PC-9 (cell line): Measurements from ENCODE around the gene RUFY3. TPM values are rescaled to one million over a fixed set of nuclear protein-coding genes. Genes with fewer than 3 reads are reported as not detected.

ENCODE experiments used
- BruUV-seq: library from RNA; stranded (reverse); fragments of 400-500 nt; replicated peaks from 2 replicates; lab custom pipeline; 2021; lab: Mats Ljungman, UMichigan
- CTCF ChIA-PET: fragments of 300-600 bp; sonication (Branson Sonifier 250); formaldehyde crosslinking; loops from one replicate; lab custom pipeline; 2022; ENCODE audit warnings: antibody characterized with exemption; lab: Charles Lee
- POLR2A ChIA-PET: fragments of 300-600 bp; sonication (Branson Sonifier 250); formaldehyde crosslinking; loops from one replicate; lab custom pipeline; 2022; ENCODE audit warnings: antibody characterized with exemption; ENCODE audit not compliant: unreplicated experiment; lab: Charles Lee
- DNase-seq, 2 experiments: peaks; one replicate each; pipeline versions ENCODE4 v3.0.0 to v3.0.0-alpha.2; 2015 to 2022; ENCODE audit warnings: mixed read lengths in 1 of 2
- H2AFZ ChIP-seq: fragments of 200-600 bp; sonication (generic); 2 replicates; pipeline ENCODE4 v1.8.1; 2017; ENCODE audit warnings: antibody characterized with exemption
- H3F3A ChIP-seq: fragments of 200-600 bp; sonication (generic); 2 replicates; pipeline ENCODE4 v1.8.1; 2017; ENCODE audit warnings: antibody characterized with exemption, mild to moderate bottlenecking, low read depth; ENCODE audit not compliant: insufficient read depth
- H3K27ac ChIP-seq: fragments of 200-600 bp; sonication (generic); 2 replicates; pipeline ENCODE4 v1.6.1; 2016; ENCODE audit warnings: mixed run types
- H3K27me3 ChIP-seq: fragments of 200-600 bp; sonication (generic); 2 replicates; pipeline ENCODE4 v1.6.1; 2016; ENCODE audit warnings: low read depth, mixed run types; ENCODE audit not compliant: insufficient read depth
- H3K36me3 ChIP-seq: fragments of 200-600 bp; sonication (generic); 2 replicates; pipeline ENCODE4 v1.6.1; 2016; ENCODE audit warnings: low read depth, mixed run types
- H3K4me1 ChIP-seq: fragments of 200-600 bp; sonication (generic); replicated peaks from 2 replicates; pipeline ENCODE4 v1.6.1; 2016; ENCODE audit warnings: mixed run types; ENCODE audit not compliant: insufficient read depth
- H3K4me2 ChIP-seq: fragments of 200-600 bp; sonication (generic); 2 replicates; pipeline ENCODE4 v1.6.1; 2017; ENCODE audit warnings: mixed run types
- H3K4me3 ChIP-seq: fragments of 200-600 bp; sonication (generic); 2 replicates; pipeline ENCODE4 v1.6.1; 2016; ENCODE audit warnings: mixed run types
- H3K79me2 ChIP-seq: fragments of 200-600 bp; sonication (generic); 2 replicates; pipeline ENCODE4 v1.6.1; 2017; ENCODE audit warnings: low read depth, mixed run types
- H3K9me2 ChIP-seq: fragments of 200-600 bp; sonication (generic); 2 replicates; pipeline ENCODE4 v1.8.1; 2017; ENCODE audit warnings: mild to moderate bottlenecking; ENCODE audit not compliant: insufficient read depth
- H3K9me3 ChIP-seq: fragments of 200-600 bp; sonication (generic); 2 replicates; pipeline ENCODE4 v1.8.1; 2016; ENCODE audit warnings: low read depth; ENCODE audit not compliant: insufficient read depth
- H4K20me1 ChIP-seq: fragments of 200-600 bp; sonication (generic); 2 replicates; pipeline ENCODE4 v1.8.1; 2017; ENCODE audit not compliant: insufficient read depth
- CTCF ChIP-seq: fragments of 200-600 bp; sonication (generic); conservative IDR thresholded peaks from 2 replicates; pipeline ENCODE4 v1.6.1; 2017; ENCODE audit warnings: mixed run types, antibody characterized with exemption, mild to moderate bottlenecking, moderate library complexity
- EZH2 ChIP-seq: fragments of 200-600 bp; sonication (generic); IDR thresholded peaks from 2 replicates; pipeline ENCODE4 v1.8.0; 2017; ENCODE audit warnings: antibody characterized with exemption, low read depth
- intact Hi-C: fragments of 100-400 bp; cut with micrococcal nuclease; formaldehyde crosslinking; loops from one replicate; pipeline ENCODE4 v1.10.0; 2022; ENCODE audit not compliant: unreplicated experiment
- total RNA-seq: library from RNA; stranded (reverse); gene quantifications from 2 replicates; pipeline ENCODE4 v1.2.3, GENCODE V29; 2021

RUFY3 gene
- total RNA-seq, 1 experiment from 2014 or later, result 23.6 TPM

- H3F3A ChIP-seq, result peaks cover 17% of the 10 kb centered on the region; the same call in 1 of the 2 replicates
- no peak for DNase-seq
- H3K4me3 ChIP-seq, result no peak overlapping the region
- no TSS peak for BruUV-seq
- TF ChIP-seq EZH2 (no peak), CTCF (no peak)
- H3K9me2 ChIP-seq, result no peaks in the 10 kb centered on the region
- peaks cover 13% of the 10 kb centered on the region for H3K4me1 ChIP-seq
- peaks cover 45% of the 10 kb centered on the region for H3K79me2 ChIP-seq
- no peaks in the 10 kb centered on the region for H3K9me3 ChIP-seq
- H2AFZ ChIP-seq, result no peak overlapping the region
- H4K20me1 ChIP-seq, result no peaks in the 10 kb centered on the region
- no peak overlapping the region for H3K27ac ChIP-seq
- no peak overlapping the region for H3K4me2 ChIP-seq
- intact Hi-C loops, result loop anchor here (5.0 kb wide), 1 partner anchor 193 kb away; the partner anchor contains the start of gene MOB1B
- POLR2A ChIA-PET, result no interaction called here
- H3K36me3 ChIP-seq, result no peaks in the 10 kb centered on the region
- H3K27me3 ChIP-seq, result no peaks in the 10 kb centered on the region
- CTCF ChIA-PET, result no interaction called here
Observed at GRCh38 chr4:70709611-70710205, 12.1 kb upstream of the RUFY3 start.

GRCh38 chr4:70711599-70711998, 10.2 kb upstream of the RUFY3 start:
- ChIA-PET CTCF (no interaction called here), POLR2A (no interaction called here)
- H2AFZ ChIP-seq, result no peak overlapping the region
- no TSS peak for BruUV-seq
- no peak for DNase-seq
- no peak overlapping the region for H3K4me2 ChIP-seq
- peaks cover 3% of the 10 kb centered on the region; the same call in 1 of the 2 replicates for H3F3A ChIP-seq
- no peaks in the 10 kb centered on the region for H4K20me1 ChIP-seq
- no peaks in the 10 kb centered on the region for H3K9me3 ChIP-seq
- no peak for TF ChIP-seq EZH2
- TF ChIP-seq CTCF, result no peak
- no peak overlapping the region for H3K4me3 ChIP-seq
- H3K9me2 ChIP-seq, result no peaks in the 10 kb centered on the region
- H3K27me3 ChIP-seq, result no peaks in the 10 kb centered on the region
- H3K79me2 ChIP-seq, result peaks cover 39% of the 10 kb centered on the region
- intact Hi-C loops, result no loop called here
- no peak overlapping the region for H3K27ac ChIP-seq
- no peaks in the 10 kb centered on the region for H3K36me3 ChIP-seq
- peaks cover 8% of the 10 kb centered on the region for H3K4me1 ChIP-seq

- DNase-seq, result no peak
- peaks cover 3% of the 10 kb centered on the region for H3K4me1 ChIP-seq
- H4K20me1 ChIP-seq, result no peaks in the 10 kb centered on the region
- H3K4me2 ChIP-seq, result no peak overlapping the region
- H3F3A ChIP-seq, result no peaks in the 10 kb centered on the region
- no peaks in the 10 kb centered on the region for H3K27me3 ChIP-seq
- H3K4me3 ChIP-seq, result no peak overlapping the region
- no peak overlapping the region for H2AFZ ChIP-seq
- ChIA-PET POLR2A (no interaction called here), CTCF (interaction anchor here (0.7 kb wide), 1 partner anchor 12 kb away, joined by 3 read pairs; no protein-coding TSS in a partner anchor)
- no peak overlapping the region for H3K27ac ChIP-seq
- H3K36me3 ChIP-seq, result no peaks in the 10 kb centered on the region
- intact Hi-C loops, result no loop called here
- TF ChIP-seq EZH2 (no peak), CTCF (no peak)
- peaks cover 33% of the 10 kb centered on the region for H3K79me2 ChIP-seq
- no TSS peak for BruUV-seq
- no peaks in the 10 kb centered on the region for H3K9me3 ChIP-seq
- no peaks in the 10 kb centered on the region for H3K9me2 ChIP-seq
Observed at GRCh38 chr4:70712150-70712549, 9.6 kb upstream of the RUFY3 start.
